Cerebellar nuclear complex (tissue), 1 donor: ENCODE measurements around the gene NAIF1.
"Not testable (repeated sequence)": the region's sequence is repeated elsewhere in the genome, so short reads cannot be mapped to it uniquely, and the experiment has no call there.

ENCODE experiments used
- DNase-seq, 2 experiments: peaks; one replicate each; lab custom pipeline; 2025; lab: John Stamatoyannopoulos, UW

Gene NAIF1

DNA sequence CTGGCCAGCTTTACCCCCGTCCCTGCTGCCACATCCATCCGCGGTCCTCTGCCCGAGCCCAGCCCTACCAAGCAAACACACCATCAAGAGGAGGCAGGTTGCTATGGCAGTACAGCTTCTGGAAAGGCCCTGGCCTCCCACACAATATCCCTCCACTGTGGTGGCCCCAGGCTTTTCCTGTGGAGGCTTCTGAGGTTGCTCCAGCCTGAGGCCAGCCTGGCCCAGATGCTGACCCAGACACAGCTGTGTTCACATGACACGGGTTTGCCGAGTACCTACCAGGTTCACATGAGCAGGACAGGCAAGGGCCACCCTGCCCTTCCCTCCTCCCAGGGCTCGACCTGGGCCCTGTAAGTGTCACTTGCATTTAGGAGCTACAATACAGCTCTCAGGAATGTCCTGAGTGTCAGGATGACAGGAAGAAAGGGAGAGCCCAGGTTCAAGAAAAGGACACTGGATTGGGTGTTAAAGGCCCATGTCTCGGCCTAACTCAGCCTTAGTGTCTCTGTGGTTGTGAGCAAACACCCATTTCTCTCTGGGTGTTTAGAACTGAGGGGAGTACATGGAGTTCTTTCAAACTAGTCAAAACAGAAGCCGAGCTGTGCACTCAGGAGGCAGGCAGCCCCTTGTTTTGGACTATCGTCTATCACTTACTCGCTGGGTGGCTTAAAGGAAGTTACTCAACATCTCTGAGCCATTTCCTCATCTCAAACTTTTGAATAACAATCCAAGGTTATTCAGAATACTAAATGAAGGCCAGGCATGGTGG, 40.2 kb downstream of the NAIF1 start:
- DNase-seq: no peak

DNA sequence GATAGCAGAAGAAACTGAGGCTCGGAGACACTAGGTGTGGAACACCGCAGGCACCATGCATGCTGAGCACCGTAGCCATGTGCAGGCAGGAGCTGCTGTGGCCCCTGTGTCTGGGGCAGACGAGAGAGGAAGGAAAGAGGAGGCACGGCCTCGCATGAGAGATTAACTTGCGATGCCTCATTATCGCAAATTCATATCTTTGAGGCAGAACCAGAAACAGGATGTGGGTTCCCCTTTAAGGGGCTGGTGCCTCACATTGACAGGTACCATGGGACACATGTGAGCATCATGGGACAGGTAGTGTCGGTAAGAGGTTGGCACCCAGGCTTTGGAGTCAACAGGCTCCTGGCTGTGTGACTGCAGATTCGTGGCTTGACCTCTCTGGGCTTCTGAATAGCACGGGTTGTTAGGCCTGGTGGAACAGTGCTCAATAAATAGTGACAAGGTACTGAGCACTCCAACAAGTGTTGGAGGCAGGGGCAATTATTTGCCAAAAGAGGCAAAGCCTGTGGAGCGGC, 40.8 kb downstream of the NAIF1 start:
- no peak for DNase-seq

DNA sequence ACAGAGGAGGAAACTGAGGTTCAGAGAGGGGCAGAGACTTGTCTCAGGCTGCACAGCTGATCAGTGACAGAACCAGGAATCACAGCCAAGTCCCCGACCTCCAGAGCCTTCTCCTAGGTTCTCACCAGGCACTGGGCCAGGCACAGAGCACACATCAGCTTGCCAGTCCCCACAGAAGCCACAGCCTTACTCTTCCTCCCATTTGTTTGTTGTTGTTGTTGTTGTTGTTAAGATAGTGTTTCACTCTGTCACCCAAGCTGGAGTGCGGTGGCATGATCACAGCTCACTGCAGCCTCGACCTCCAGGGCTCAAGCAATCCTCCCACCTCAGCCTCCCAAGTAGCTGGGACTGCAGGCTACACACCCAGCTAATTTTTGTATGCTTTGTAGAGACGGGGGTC, 41.4 kb downstream of the NAIF1 start:
- DNase-seq: no peak

DNA sequence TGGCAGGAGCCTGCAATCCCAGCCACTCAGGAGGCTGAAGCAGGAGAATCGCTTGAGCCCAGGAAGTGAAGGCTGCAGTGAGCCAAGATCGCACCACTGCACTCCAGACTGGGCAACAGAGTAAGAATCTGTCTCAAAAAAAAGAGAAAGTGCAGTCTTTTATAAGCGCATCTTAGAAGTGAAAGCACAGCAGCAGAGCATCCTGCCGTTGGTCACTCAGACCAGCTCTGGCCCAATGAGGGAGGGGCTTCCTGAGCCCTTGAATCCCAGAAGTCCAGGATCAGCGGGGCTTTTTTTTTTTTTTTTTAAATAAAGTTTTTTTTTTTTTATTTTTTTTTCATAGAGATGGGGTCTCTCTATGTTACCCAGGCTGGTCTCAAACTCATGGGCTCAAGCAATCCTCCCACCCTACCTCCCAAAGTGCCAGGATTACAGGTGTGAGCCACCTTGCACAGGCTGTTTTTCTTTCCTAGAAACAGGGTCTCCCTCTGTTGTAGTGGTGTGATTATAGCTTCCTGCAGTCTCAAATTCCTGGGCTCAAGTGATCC, 42.3 kb downstream of the NAIF1 start:
- no peak for DNase-seq

DNA sequence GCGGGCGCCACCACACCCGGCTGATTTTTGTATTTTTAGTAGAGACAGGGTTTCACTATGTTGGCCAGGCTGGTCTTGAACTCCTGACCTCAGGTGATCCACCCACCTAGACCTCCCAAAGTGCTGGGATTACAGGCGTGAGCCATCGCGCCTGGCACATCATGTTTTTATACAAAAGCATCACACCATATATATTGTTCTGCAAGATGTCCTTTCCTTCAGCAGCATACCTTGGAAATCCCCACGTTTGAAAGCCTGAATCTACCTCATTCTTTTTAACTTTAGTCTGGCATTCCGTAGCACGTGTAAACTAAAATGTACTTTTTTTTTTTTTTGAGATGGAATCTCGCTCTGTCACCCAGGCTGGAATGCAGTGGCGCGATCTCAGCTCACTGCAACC, 43.4 kb downstream of the NAIF1 start:
- not testable (repeated sequence) for DNase-seq

DNA sequence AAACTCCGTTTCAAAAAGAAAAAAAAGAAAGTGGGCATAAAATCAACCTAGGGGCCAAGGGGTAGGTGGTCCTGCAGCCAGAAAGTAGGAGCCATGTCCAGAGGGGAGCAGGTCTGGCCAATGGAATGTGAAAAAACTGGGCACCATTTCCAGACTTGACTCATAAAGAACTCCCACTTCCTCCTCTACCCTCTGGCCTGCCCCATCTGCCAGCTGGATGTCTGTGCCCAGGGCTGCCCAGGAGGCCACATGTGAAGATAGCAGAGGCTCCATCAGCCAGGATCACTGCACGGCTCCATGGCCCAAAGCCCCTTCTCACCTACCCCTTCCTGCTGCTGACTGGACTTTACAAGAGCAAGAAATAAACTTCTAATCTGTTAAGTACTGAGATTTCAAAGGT, 44.2 kb downstream of the NAIF1 start:
- no peak for DNase-seq

DNA sequence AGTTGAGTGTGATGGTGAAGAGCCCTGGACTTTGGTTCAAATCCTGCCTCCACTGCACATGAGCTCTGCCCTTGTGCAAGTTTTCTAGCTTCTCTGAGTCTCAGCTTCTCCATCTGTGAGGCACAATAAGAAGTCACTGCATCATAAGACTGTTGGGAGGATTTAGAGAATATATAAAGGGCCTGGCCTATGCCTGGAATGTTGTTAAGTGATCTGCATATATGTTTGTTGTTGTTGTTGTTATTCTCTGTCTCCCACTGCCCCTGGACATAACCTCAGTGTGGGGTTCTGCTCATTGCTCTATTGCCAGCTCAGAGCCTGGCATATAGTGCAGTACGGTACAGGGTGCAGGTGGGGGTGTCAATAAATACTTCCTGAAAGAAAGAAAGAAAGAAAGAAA, 46.0 kb downstream of the NAIF1 start:
- no peak for DNase-seq

DNA sequence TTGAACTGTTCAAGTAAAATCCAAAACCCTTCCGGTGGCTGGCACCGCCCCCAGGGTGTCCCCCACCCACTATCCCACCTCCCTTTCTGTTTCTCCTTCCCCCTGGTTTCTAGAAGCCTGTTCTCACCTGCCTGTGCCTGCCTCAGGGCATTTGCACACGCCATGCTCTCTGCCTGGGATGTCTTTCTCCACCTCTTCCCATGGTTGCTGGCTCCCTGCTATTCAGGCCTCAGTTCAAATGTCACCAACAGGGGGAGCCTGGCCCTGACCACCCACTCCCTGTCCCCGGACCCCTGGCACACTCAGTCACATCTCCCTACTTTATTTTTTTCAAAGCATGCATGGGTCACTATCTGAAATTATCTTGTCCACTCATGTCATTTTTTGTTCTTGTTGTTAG, 46.4 kb downstream of the NAIF1 start:
- DNase-seq: no peak

DNA sequence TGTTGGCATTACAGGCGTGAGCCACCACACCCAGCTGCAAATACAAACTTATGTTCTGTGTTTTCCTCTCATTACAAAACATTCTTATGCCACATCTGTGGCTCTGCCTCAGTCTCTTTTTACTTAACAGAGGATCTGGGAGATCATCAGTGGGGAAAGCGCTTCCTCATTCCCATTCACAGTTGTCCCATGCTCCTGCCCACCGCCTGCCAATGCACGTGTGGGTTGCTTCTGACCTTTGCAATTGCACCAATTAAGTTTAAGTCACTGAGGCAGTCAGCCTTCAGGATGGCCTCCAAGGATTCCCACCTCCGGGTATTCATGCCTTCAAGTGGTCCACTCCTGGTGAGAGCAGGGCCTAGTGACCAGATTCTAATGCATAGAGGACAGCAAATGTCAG, 51.4 kb downstream of the NAIF1 start:
- DNase-seq: no peak
